Upper lobe of left lung (tissue), 4 donors: ENCODE results near the gene MCTP1.

Experiments used
- EP300 ChIP-seq, 4 donors: sonication (generic); formaldehyde crosslinking; IDR thresholded peaks; one replicate each; pipeline ENCODE4 v1.5.1; 2017; ENCODE audit warnings: antibody characterized with exemption in 4 of 4, control low read depth in 2 of 4
- TF ChIP-seq, protein P1 (sequence below), 6 experiments: fragments of 450-650 bp in 4 of 6; fragments of 200-600 bp in 2 of 6; sonication (generic) in 2 of 6; IDR thresholded peaks; one replicate each; pipeline ENCODE4 v1.5.1; 2016 to 2019; ENCODE audit warnings: antibody characterized with exemption in 6 of 6

DNA sequence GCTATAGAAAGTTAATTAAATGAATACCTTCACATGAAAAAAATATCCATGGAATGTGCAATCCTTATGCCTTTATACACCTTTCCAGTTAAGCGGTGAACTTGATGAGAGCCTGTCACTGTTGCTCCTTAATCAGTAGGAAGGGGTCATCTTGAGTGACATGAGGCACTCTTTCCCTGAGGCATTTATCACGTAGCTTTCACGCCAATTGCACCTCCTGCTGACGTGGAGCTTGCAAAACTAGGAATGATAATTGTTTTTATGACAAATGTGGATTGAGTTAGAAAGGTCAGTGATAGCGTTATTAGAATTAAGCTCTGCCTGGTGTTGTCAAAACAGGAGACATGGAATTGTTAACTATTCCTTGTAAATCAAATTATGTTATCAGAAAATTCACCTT lies 586.7 kb downstream of the MCTP1 start:
- TF ChIP-seq EP300 (IDR thresholded peaks at IDR 0.05), result no peak
- TF ChIP-seq, protein P1, sequence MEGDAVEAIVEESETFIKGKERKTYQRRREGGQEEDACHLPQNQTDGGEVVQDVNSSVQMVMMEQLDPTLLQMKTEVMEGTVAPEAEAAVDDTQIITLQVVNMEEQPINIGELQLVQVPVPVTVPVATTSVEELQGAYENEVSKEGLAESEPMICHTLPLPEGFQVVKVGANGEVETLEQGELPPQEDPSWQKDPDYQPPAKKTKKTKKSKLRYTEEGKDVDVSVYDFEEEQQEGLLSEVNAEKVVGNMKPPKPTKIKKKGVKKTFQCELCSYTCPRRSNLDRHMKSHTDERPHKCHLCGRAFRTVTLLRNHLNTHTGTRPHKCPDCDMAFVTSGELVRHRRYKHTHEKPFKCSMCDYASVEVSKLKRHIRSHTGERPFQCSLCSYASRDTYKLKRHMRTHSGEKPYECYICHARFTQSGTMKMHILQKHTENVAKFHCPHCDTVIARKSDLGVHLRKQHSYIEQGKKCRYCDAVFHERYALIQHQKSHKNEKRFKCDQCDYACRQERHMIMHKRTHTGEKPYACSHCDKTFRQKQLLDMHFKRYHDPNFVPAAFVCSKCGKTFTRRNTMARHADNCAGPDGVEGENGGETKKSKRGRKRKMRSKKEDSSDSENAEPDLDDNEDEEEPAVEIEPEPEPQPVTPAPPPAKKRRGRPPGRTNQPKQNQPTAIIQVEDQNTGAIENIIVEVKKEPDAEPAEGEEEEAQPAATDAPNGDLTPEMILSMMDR (IDR thresholded peaks at IDR 0.05), result no peak
